Smooth muscle cell (in vitro differentiated cells): ENCODE data around the gene PSMD1. TPM values are rescaled to one million over a fixed set of nuclear protein-coding genes. Genes with fewer than 3 reads are reported as not detected.

Source experiments
- polyA plus RNA-seq: library from polyadenylated mRNA; unstranded; fragments of >200 nt; fragmentation: Nextera tagmentation; extraction: Ambion mirVana; gene quantifications from 2 replicates; pipeline ENCODE4 v1.2.1, GENCODE V29; 2016
- small RNA-seq: library from RNA; depleted of rRNA; stranded (forward); fragments of <200 nt; gene quantifications from one replicate; pipeline ENCODE3, GENCODE V24; 2014
- total RNA-seq: library from RNA; depleted of rRNA; stranded (reverse); fragments of >200 nt; gene quantifications from 2 replicates; pipeline ENCODE4 v1.2.3, GENCODE V29; 2014

PSMD1 gene
- total and polyA plus RNA-seq, 2 experiments from 2014 or later, result 95.7 to 99.7 TPM

Small RNA genes lying within 50 kb of the gene (small RNA-seq; reads per million reads assigned to genes)
- not detected for gene RNU1-93P

Other genes with a start within 250 kb of the PSMD1 start
- 344 and 532 TPM in 2 replicates for gene ITM2C, start 191.9 kb upstream of the PSMD1 start, total RNA-seq
- gene ITM2C, start 191.9 kb upstream of the PSMD1 start, polyA plus RNA-seq, result 458 and 600 TPM in 2 replicates
- not detected in 2 replicates for gene GPR55, start 131.6 kb upstream of the PSMD1 start, total RNA-seq
- gene GPR55, start 131.6 kb upstream of the PSMD1 start, polyA plus RNA-seq, result not detected in 2 replicates
- not detected in 2 replicates for gene SPATA3, start 60.7 kb upstream of the PSMD1 start, total RNA-seq
- not detected in 2 replicates for gene SPATA3, start 60.7 kb upstream of the PSMD1 start, polyA plus RNA-seq
- 0.40 and 1.2 TPM in 2 replicates for gene C2orf72, start 19.3 kb upstream of the PSMD1 start, total RNA-seq
- gene C2orf72, start 19.3 kb upstream of the PSMD1 start, polyA plus RNA-seq, result 0.48 and 1.1 TPM in 2 replicates
- not detected in 2 replicates for gene HTR2B, start 68.2 kb downstream of the PSMD1 start, total RNA-seq
- gene HTR2B, start 68.2 kb downstream of the PSMD1 start, polyA plus RNA-seq, result 0.07 TPM in 1 of 2 replicates, not detected in the other
- gene ARMC9, start 141.8 kb downstream of the PSMD1 start, total RNA-seq, result 34.7 and 38.6 TPM in 2 replicates
- 42.9 and 51.0 TPM in 2 replicates for gene ARMC9, start 141.8 kb downstream of the PSMD1 start, polyA plus RNA-seq